IPS-NIHi7 (cell line): Measurements from ENCODE around the gene MAGEL2.
"Not testable (repeated sequence)": the region's sequence is repeated elsewhere in the genome, so short reads cannot be mapped to it uniquely, and the experiment has no call there.

ENCODE experiments used
- DNase-seq: peaks from one replicate; pipeline ENCODE4 v3.0.0; 2012; ENCODE audit warnings: mixed read lengths; ENCODE audit errors: extremely low spot score

The MAGEL2 gene

DNA sequence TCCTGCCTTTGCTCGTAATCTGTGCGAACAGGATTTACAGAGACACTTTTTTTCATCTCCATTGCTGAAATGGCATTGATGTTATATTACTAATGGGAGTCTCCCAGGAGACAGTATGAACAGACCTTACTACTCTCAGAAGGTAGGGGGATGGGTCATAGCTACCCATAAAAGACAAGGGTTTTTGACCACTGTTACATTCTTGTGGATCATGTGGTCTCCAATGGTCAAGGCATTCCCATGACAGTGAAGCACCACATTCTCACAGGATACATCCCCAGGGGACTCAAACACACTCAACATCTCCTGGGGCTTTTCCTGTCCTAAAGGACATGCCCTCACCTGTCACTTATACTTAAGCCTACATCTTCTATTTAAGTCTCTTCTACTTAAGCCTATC lies 41.4 kb downstream of the MAGEL2 start:
- DNase-seq, result no peak

DNA sequence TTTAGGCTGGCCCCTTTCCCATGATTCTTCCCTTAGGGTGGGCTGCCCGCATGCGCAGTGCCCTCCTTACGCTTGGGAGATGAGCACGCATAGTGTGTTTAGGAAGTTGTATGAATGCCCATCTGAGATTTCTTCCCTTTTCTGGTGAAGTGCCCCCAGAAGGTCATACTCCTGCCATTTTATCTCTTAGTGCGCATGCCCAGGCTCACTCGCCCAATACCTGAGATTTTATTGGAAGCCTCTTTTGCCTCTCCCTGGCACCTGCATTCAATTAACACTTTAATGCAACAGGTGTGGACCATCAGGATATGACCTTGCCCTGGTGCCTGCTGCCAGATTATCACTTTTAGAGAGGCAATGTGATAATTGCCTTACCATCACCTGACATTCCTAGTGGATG lies 45.5 kb downstream of the MAGEL2 start:
- no peak for DNase-seq

DNA sequence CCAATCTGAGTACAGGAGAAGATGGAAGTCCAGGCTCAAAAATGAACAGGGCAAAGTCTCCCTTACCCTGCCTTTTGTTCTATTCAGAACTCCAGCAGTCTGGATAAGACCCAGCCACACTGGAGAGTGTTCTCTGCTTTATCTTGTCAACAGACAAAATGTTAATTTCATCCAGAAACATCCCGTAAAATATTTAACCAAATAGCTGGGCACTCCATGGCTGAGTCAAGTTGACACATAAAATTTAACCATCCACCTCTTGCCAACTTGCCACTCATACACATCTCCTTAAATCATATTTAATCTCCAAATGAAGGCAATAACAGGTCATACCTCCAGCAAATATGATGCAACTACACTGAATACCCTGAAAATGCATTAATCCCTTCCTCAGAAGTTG lies 48.6 kb downstream of the MAGEL2 start:
- DNase-seq, result no peak

DNA sequence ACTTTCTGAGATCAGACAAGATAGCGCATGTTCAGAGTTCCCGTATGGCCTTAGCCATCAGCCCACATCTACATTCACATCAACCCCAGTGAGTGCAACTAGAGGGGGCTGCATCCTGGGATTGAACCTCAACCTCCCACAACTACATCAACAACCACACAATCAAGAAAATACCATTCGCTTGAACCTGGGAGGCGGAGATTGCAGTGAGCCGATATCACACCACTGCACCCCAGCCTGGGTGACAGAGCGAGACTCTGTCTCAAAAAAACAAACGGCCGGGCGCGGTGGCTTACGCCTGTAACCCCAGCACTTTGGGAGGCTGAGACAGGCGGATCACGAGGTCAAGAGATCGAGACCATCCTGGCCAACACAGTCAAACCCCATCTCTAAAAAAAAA lies 50.4 kb downstream of the MAGEL2 start:
- DNase-seq, result not testable (repeated sequence)

DNA sequence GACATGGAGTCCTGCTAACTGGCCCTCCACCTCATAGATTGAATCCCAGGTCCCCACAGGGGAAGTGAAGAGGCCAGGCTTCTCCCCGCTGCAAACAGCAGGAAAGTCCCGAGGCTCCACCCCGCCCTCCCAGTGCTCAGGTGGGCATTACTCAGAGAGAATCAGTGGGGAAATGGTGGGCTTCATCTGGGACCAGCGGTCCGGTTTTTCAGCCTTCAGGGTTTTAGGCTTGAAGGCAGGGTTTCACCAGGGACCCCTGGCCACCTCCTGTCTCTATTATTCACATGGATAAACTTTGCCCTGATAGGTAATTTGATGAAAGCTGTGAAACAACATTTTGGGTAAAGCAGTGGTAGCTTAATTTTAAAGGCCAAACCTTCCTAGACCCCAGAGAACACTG lies 50.9 kb downstream of the MAGEL2 start:
- no peak for DNase-seq

DNA sequence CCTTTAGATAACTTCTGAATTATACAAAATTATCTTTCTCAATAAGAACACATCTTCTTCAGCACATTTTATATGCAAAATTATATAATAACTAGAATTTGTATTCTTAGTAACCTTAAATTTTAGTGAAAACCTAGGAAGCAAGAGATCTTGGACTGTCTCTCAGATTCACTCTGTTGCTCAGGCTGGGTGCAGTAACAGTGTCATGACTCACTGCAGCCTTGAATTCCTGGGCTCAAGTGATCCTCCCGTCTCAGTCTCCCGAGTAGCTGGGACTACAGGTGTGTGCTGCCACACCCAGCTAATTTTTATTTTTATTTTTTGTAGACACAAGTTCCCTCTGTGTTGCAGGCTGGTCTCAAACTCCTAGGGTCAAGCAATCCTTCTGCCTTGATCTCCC lies 52.3 kb downstream of the MAGEL2 start:
- no peak for DNase-seq

DNA sequence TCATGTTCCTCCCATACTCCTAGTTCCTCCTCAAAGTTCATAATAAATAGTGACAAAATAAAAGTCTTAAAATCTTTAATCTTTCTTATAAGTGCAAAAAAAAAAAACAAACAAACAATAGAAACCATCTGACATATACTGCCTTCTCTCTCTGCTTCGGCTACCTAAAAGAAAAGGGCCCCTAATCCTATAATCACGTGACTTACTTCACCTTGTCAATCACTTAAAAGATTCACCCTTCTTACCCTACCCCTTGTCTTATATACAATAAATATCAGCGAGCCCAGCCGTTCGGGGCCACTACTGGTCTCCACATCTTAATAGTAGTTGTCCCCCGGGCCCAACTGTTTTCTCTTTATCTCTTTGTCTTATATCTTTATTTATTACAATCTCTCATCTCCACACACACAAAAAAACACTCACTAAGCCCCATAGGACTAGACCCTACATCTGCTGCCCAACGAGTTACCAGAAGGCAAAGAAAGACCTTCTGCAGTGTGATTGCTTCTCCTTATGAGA lies 53.4 kb downstream of the MAGEL2 start:
- DNase-seq, result no peak
